NCI-H526 treated with DMSO at 0.1 percent for 48 hours (cell line): ENCODE data around the gene ANKH.
"Not testable (repeated sequence)": the region's sequence is repeated elsewhere in the genome, so short reads cannot be mapped to it uniquely, and the experiment has no call there.

Experiments used
- DNase-seq: peaks from one replicate; lab custom pipeline; 2025; lab: John Stamatoyannopoulos, UW

ANKH gene

GRCh38 chr5:14871214-14872069 lies at the start of gene ANKH:
TSS of gene ANKH (minus strand) at chr5:14871778. CDS start at chr5:14871447, 331 bp downstream.
- DNase-seq = peak; percentile 60

GRCh38 chr5:14920121-14920520 lies 48.5 kb upstream of the ANKH start:
- no peak for DNase-seq

GRCh38 chr5:14919106-14919505 lies 47.5 kb upstream of the ANKH start:
- DNase-seq = not testable (repeated sequence)

- DNase-seq = no peak
Observed at GRCh38 chr5:14917719-14918118, 46.1 kb upstream of the ANKH start.

- DNase-seq = no peak
Observed at GRCh38 chr5:14915291-14915952, 43.8 kb upstream of the ANKH start.

GRCh38 chr5:14914623-14915260 lies 43.2 kb upstream of the ANKH start:
- no peak for DNase-seq

- no peak for DNase-seq
Observed at GRCh38 chr5:14914193-14914592, 42.6 kb upstream of the ANKH start.

GRCh38 chr5:14913096-14913495 lies 41.5 kb upstream of the ANKH start:
- no peak for DNase-seq

GRCh38 chr5:14912206-14912605 lies 40.6 kb upstream of the ANKH start:
- no peak for DNase-seq

GRCh38 chr5:14909369-14909768 lies 37.8 kb upstream of the ANKH start:
- DNase-seq = no peak

- no peak for DNase-seq
Observed at GRCh38 chr5:14908172-14908571, 36.6 kb upstream of the ANKH start.

- DNase-seq = no peak
Observed at GRCh38 chr5:14906628-14907027, 35.0 kb upstream of the ANKH start.

GRCh38 chr5:14902826-14903560 lies 31.4 kb upstream of the ANKH start:
- no peak for DNase-seq

GRCh38 chr5:14901462-14902051 lies 30.0 kb upstream of the ANKH start:
- DNase-seq = no peak

GRCh38 chr5:14900693-14901461 lies 29.3 kb upstream of the ANKH start:
- no peak for DNase-seq

- DNase-seq = no peak
Observed at GRCh38 chr5:14896131-14896530, 24.6 kb upstream of the ANKH start.

GRCh38 chr5:14895301-14895700 lies 23.7 kb upstream of the ANKH start:
- DNase-seq = no peak

- DNase-seq = no peak
Observed at GRCh38 chr5:14894748-14895147, 23.2 kb upstream of the ANKH start.

GRCh38 chr5:14893381-14893780 lies 21.8 kb upstream of the ANKH start:
- no peak for DNase-seq

GRCh38 chr5:14890846-14891245 lies 19.3 kb upstream of the ANKH start:
- DNase-seq = no peak

GRCh38 chr5:14884062-14884612 lies 12.6 kb upstream of the ANKH start:
- no peak for DNase-seq
